RKO (cell line): ENCODE results near the gene EFNA4.

Experiments
- DNase-seq: peaks from one replicate; pipeline ENCODE4 v3.0.0-alpha.2; 2016; ENCODE audit warnings: low spot score

EFNA4 gene

DNA sequence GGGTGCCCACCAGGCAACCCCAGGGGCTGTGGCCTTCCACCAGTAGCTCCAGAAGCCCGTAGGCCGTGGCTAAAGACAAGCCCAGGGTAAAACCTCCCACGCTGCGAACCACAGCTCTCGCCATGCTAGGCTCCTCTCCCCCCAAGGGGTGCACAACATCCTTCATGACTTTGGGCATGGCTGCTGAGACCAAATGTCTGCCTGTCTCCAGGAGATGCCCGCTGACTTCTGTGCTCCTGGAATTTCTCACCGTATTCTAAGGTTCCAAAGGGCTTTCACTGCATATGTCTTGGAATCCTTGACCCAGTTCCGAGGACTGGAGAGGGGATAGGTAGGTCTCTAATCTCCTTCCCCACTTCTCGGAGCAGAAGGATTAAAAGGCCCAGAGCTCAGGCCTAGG lies 30.0 kb upstream of the EFNA4 start, which contains the start of the genes DCST1 and DCST2:
Gene DCST1 (plus strand): TSS at position 301 of the 400 bp plus-strand sequence. CDS start 213 bp downstream, outside the sequence.
Gene DCST2 (minus strand): TSS at position 258 of the 400 bp plus-strand sequence. CDS start 80 bp downstream, at position 178.
- no peak for DNase-seq

- no peak for DNase-seq
These were observed 29.0 kb upstream of the EFNA4 start for GRCh38 chr1:155034318-155035208.

DNA sequence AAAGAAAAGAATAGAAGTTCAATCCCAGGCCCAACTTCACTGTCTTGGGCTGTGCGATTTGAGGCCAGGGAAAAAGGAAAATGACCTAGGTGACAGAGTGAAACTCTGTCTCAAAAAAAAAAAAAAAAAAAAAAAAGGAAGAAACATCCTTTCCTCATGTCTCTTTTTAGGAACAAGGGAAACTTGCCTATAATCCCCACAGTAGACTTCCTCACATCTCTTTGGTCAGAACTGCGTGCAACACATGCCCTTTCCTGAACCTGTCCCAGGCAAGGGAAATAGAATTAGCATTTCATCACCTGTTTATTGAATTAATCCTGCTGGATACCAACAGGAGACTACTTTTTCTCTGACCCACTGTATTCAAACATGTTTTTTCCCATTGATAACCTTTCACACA lies 27.6 kb upstream of the EFNA4 start:
- no peak for DNase-seq

GRCh38 chr1:155037043-155037442 lies 26.5 kb upstream of the EFNA4 start:
- DNase-seq = no peak

DNA sequence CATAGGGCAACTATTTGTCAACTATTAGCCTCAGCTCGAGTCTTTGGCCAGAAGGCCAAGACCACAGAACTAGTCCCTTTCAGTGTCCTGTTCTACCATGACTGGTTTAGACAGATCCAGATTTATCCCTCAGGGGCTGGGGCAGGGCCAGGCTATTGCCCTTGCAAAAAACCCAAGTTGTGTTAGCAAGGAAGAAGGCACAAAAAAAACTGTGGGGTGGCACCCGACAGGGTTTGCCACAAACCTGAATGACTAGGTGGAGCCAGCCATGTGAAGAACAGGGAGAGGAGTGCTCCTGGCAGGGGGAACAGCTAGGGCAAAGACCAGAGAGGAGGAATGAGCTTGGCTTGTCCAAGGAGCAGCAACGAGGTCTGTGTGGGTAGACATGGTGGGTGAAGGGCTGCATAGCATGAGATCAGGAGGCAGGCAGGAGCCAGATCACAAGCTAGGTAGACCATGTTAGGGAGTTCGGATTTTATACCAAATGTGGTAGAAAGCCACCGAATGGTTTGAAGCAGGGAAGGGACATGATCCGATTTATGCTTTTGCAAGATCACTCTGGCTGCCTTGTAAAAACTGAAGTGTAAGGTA lies 25.6 kb upstream of the EFNA4 start:
- no peak for DNase-seq

DNA sequence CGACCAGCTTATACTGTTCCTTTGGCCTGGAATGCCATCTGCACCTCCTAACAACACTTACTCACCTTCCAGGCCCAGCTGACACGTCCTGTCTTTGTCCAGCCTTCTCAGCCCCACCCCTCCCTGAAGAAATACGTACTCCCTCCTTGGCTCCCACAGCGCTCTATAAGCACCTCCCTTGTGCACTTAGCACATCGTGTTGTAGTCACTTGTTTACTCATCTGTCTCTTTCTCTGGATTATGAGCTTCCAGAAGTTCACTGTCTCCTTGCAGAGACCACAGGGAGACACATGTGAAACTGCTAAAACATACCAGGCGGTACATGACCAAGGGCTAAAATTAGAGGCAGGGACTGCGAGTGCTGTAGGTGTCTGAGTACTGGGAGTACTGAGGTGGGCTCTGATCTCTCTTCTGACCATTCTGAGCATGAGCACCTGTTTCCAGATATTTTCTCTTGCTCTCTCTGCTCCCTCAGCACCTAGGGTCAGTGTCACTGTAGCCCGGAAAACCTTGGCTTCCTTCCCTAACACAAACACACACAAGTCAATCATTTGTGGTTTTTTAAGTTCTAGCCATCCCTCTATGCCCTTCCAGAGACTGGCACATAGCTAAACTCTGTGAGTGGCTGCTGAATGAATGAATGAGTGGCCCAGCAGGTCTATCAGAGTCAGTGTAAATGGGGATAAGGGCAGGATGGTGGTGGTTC lies 24.8 kb upstream of the EFNA4 start:
- DNase-seq = no peak

GRCh38 chr1:155039308-155039669 lies 24.3 kb upstream of the EFNA4 start:
- no peak for DNase-seq

GRCh38 chr1:155040358-155041093 lies 23.0 kb upstream of the EFNA4 start:
- no peak for DNase-seq

DNA sequence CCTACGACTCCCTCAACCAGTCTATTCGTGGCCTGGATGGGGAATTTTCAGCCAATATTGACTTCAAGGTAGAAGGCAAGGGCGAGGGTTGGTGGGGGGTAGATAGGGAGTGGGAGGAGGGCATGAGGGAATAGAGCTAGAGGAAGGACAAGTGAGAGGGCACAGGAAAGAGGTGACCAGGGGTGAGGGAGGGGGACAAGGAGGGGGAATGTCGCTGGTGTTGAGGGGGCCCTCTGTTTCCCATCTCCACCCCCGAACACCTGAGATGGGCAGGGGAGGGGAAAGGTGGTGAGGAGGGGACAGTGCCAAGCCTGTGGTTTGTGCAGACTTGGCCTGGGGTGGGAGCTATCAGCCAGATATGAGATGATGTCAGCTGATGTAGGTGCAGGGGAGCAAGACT lies 20.8 kb upstream of the EFNA4 start:
- no peak for DNase-seq

GRCh38 chr1:155043301-155043702 lies 20.2 kb upstream of the EFNA4 start:
- no peak for DNase-seq

- no peak for DNase-seq
These were observed 19.7 kb upstream of the EFNA4 start for GRCh38 chr1:155043793-155044192.

DNA sequence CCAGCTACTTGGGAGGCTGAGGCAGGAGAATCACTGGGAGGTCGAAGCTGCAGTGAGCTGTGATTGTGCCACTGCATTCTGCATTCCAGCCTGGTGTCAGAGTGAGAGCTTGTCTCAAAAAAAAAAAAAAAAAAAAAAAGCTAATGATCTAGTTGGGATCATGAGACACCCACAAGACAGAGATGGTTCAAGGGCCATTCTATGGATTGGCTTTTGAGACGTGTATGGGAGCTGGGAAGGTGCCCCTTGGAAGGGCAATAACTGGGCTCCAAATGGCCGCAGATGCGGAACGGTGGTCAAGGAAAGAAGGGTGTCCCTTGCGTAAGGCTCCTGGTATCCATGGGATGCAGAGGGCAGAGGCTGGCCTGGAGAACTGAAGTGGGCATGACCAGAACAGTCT lies 19.2 kb upstream of the EFNA4 start:
- no peak for DNase-seq

DNA sequence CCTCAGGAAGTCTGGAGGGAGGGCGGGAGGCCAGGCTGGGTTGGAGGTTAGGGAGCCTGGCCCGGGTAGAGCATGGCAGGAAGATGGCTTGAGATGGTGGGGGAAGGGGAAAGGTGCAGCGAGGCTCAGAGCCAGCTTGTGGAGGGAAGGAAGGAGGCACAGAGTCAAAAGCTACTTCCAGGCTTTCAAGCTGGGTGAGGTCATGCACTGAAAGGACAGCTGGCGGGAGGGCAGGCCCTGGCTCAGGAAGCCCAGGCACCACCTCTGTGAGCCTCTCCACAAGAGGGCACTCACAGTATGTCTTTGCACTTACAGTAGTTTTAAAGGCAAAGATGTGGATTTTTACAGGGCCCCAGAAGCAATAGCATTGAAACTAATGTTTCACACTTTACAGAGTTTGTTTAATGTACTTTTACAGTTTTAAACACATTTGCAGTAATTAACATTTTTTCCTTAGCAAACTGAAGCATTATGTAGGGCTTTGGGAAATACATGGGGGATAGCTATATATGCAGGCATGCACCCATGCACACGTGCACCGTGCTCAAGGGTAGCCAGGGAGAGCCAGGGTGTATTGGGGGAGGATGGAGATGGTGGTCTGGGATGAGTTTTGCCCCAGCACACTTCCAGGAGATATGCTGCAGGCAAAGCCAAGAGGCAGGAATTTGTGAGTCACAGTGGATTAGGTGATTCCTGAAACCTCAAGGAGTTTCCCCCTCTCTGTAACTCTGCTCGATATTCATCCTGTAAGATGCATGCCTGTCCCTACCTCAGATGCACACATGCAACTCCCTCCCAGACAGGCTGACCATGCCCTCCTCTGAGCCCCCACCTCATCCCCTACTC lies 18.5 kb upstream of the EFNA4 start:
- peak; percentile 92 for DNase-seq

DNA sequence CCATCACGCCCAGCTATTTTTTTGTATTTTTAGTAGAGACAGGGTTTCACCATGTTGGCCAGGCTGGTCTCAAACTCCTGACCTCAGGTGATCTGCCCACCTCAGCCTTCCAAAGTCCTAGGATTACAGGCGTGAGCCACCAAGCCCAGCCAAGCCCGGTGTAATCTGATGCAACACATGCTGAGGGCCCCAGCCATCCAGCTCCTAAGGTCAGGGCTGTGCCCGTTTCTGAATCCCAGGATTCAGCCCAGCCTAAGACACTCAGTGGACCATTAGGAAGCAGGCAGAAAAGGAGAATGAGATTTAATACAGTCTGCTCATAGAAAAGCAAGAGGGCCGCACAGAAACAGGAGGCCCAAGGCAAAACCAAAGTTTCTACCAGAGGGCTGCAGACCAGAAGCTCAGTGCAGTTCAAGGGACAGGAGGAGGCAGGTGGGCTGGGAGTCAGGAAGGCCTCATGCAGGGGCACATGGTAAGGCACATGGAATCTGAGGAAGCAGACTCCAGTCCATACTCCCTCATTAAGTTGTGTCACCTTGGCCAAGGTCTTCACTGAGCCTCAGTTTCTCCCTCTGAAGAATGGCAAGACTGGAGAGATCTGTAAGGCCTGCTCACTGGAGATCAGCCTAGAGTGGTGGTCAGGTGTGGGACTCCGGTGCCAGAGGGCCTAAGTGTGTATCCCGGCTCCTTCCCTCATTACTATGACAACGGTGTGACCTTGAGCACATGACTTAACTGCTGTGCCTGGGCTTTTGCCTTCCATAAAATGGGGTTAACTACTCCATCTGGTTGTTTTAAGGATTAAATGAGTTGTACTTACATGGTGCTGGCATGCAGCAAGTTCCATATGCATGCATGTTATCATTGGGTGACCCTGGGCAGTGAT lies 14.8 kb upstream of the EFNA4 start:
- no peak for DNase-seq

DNA sequence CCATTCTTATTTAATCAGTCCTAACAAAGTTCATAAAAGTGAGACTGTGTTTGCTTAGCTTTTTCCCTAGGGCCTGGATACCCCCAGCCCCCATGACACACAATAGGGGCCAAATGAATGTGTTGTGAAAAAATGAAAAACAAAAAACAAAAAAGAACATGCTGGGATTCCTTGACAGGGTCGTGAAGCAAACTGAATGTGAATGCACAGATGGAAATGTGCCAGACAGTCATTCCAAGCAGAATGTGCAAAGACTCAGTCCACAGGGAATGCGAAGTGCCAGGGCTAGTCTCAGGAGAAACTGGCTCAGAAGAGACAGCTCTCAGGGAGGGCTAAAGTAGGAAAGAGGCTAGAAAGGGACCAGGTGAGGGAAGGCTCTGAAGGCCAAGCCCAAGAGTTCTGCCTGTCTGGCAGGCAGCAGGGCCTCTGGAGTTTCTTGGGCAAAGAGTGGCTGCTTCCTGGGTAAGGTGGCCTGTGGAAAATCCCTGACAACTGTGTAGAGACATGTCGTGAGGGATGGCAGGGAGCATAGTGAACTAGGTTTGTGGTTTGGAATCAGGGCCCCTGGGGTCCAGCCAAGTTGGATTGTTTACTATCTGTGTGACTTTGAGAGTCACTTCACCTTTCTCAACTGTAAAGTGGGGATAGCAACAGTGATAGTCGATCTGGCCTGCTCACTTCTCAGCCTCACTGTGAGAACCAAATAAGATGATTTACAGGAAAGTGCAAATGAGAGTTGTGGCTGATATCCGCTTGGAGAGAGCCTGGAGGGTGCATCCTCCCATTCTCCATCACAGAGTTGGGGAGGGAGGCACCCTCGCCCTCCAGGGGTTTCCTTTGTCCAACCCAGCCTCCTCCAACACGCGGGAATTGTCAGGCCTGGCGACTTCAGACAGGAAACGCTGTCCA lies 13.6 kb upstream of the EFNA4 start:
- peak; percentile 49 for DNase-seq

DNA sequence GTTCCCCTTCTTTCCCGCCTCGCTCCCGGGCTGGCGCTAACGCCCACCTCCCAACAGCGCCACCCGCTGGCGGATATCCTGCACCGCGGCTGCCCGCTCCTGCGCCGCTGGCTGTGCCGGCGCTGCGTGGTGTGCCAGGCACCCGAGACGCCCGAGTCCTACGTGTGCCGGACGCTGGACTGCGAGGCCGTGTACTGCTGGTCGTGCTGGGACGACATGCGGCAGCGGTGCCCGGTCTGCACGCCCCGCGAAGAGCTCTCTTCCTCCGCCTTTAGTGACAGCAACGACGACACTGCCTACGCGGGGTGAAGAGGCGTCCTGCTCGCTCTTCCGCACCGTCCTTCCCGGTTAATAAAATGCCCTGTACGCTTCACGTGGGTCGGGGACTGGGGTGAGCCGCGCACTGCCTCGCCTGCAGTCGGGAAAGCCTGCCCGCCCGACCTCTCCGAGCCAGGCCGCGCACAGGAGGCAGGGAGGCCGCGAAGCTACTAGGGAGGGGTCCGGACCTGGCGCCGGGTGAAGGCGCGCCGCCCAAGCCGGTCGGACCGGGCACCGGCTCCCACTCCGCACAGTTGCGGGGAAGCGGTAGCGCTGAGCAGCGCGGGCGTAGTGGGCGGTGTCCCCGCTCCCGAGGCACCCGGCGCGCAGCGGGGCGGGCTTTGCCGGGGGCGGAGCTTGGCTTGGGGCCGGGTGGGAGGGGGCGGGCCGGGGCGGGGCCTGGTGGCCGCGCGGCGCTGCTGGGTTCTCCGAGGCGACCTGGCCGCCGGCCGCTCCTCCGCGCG lies 12.8 kb upstream of the EFNA4 start, which contains the start of gene ADAM15:
Gene ADAM15 (plus strand): TSS at position 757 of the 782 bp plus-strand sequence. CDS start 71 bp downstream, outside the sequence.
- DNase-seq = peak; percentile 88

DNA sequence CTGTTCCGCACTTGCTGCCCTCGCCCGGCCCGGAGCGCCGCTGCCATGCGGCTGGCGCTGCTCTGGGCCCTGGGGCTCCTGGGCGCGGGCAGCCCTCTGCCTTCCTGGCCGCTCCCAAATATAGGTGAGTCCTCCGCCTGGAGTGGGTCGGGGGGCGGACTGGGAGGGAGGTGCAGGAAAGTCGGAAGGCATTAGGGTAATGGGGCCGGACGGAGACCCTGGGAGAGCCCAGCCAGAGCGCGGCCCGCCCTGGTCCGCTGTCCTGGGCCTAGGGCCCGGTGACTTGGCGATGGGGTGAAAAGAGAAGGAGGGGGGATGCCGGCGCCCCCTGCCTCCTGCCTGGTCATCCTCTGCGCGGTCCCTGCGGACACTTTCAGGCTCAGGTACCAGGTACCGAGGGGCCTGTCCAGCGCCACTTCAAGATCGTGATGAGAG lies 12.2 kb upstream of the EFNA4 start:
- DNase-seq = peak; percentile 23
